Medulla oblongata (tissue), 1 donor: ENCODE measurements around the gene EIF4H.
"Not testable (repeated sequence)": the region's sequence is repeated elsewhere in the genome, so short reads cannot be mapped to it uniquely, and the experiment has no call there.

Experiments used
- DNase-seq: peaks from one replicate; pipeline ENCODE4 v3.0.0-alpha.2; 2015; ENCODE audit errors: extremely low spot score

The EIF4H gene

DNA sequence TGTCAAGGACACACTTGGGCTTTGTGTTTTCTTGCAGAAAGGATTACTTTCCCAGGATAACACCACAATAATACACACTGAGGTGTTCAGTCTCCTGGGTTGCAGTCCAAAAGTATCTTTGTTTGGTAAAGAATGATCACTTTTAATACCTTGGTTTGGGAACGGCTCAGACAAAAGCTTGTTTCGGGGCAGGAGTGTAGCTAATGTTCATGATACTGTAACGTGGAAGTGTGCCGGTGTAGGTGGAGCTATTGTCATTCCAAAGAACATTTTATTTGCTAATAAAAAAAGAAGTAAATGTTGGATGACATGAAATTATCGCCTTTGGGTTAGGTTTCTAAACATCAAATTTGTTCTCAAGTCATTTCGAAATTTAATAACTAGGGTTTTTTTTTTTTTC is 1.2 kb downstream of the EIF4H start:
- DNase-seq = no peak

DNA sequence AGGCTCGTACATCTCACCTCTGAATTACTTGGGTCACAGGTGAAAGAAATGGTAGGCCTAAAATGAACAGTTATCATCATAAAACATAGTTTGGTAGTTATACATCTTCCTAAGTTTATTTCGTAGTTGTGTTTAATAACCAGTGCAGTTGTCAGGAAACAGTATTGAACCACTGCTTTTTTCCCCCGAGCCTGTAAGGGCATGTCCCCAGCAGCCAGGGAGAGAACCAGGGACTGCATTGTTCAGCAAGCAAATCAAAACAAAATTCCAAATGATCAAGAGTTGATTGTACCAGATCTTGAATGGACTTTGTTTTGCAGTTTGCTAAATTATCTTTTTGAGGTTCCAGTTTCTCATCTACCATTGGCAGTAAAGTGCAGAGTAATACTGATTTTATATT is 2.4 kb downstream of the EIF4H start:
- DNase-seq = no peak

GRCh38 chr7:74178632-74179031 is 4.5 kb downstream of the EIF4H start:
- peak; percentile 56 for DNase-seq

- DNase-seq = no peak
Observed at GRCh38 chr7:74179935-74180604, 5.9 kb downstream of the EIF4H start.

DNA sequence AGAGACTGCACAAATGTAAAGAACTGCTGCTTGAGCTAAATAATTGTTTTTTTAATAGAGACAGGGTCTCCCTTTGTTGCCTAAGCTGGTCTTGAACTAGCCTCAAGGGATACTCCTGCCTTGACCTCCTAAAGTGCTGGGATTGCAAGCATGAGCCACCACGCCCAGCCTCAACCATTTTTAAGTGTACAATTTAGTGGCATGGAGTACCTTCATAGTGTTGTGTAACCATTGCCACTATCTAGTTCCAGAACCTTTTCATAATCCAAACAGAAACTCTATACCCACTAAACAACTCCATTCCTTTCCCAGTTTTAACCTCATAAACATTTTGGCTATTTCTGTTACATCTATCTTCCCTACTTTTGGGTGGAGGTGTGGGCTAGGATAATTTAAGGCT is 6.7 kb downstream of the EIF4H start:
- no peak for DNase-seq

- no peak for DNase-seq
Observed at GRCh38 chr7:74181821-74182220, 7.7 kb downstream of the EIF4H start.

- DNase-seq = no peak
Observed at GRCh38 chr7:74182453-74183090, 8.4 kb downstream of the EIF4H start.

DNA sequence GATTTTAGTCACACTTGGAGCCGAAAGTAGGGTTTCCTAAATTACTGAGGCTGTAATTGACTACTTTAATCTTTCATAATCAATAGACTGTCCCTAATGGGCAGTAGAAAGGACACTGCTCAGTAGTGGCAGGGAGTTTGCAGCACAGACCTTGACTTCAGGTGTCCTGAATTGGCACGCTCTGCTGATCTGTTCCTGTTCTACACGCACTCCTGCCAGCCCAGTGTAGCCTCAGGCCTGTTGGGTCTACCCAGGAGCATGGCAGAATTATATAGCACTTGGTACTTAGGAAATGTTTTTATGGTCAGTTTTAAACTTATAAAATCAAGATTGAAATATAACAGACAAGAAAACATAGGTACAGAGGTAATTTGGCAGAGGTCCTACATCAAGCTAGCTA is 9.0 kb downstream of the EIF4H start:
- no peak for DNase-seq

DNA sequence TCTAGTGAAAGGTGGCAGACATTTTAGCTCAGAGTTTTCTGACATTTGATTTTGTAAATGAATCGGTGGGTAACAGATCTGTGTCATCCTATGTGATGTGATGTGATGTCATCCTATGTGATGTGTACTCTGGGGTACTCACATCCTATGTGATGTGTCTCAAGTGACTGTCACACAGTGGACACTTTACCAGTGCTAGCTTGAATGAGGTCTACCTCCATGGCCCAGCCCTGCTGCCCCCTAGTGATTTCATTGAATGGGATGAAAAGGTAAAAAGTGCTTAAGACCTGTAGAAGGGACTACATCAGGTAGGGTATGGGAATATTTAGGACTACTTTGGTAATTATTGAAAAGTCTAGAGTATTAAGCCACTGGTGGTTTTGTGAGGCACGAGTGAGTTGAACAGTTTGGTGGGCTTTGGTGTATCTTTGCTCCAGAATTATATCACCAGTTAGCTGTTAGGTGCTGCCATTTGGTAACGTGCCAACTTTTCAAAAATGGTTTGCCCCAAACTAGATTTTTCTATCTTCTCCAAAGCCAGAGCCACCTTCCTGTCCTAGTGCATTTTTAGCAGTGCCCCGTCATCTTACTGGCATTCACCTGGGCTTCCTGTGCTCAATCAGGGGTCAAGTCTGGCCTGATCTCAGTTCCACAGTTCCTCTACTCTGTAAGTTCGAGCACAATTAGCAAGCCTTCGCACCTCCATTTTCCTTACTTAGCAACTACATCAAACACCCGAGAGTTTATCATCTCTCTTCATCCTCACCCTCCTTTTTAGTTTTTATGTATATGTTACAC is 9.7 kb downstream of the EIF4H start:
- DNase-seq = no peak

GRCh38 chr7:74185016-74185415 is 10.9 kb downstream of the EIF4H start:
- DNase-seq = no peak

GRCh38 chr7:74185636-74186035 is 11.5 kb downstream of the EIF4H start:
- DNase-seq = no peak

DNA sequence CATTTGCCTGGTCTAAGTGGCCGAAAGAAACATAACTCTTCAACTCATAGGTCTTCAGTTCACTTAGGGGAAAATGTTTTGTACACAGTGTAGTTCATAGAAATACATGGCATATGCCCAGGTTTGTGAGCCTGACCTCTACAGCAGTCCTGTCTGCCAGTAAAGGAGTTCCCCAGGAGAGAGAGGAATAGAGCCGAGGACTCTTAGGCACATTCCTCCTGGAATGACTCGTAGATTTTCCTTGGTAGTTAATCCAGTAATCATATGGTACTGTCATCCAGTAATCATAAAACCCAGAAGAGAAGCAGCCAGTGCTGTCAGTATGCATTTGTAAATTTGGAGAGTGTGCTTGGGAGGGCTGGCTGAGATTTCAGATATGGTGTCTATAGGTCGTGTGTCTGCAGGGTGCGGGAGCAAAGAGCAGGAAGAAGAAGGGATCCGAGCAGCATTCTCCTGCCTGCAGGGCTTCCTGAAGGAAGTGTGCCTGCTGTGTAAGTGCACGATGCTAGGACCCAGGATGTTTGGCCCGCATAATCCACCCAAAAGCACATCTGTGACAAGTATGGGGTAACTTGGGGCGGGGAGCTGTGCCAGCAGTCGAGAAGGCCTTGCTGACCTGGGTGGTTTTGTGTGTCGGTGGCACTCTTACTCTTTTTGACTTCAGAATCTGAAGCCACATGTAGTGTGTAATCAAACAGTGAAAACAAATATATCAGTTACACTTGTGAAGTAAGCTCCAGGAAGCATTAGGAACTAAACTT is 13.9 kb downstream of the EIF4H start:
- DNase-seq = no peak

DNA sequence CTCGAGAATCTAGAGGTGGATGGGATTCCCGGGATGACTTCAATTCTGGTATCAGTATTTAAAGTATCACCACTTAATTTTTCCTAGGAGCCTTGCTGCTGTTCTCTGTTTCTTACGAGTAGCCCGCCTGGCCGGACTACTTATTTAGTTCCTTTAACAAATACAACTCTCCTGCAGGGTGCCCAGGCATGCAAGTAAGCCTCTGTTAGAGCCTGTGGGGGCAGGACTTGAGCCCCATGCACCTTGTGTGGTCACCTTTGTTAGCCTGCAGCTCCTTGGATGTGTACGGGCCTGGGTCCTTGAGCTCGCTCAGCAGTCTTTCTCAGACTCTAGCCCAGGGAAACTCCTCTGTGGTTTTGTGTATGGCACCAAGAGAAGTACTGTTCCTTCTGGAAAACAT is 16.1 kb downstream of the EIF4H start:
- DNase-seq = no peak

- no peak for DNase-seq
Observed at GRCh38 chr7:74191231-74191630, 17.1 kb downstream of the EIF4H start.

DNA sequence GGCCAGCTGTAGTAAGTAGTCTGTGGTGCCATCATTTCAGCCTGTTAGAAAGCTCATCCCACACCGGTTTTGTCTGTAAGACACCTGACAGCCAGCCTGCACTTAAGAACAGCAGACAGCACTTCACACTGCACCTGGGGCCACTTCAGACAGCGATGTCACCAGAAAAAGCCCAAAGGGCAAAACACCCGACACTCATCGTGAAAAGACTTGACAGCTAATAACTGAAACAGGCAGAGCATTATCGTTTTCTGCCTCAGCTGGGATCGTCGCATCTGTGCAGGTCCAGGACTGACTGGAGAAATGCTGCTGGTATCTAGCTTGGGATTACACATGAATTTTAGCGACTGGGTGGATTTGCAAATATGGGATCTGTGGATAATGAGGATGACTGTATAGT is 18.9 kb downstream of the EIF4H start:
- DNase-seq = no peak

GRCh38 chr7:74193913-74194312 is 19.8 kb downstream of the EIF4H start:
- no peak for DNase-seq

DNA sequence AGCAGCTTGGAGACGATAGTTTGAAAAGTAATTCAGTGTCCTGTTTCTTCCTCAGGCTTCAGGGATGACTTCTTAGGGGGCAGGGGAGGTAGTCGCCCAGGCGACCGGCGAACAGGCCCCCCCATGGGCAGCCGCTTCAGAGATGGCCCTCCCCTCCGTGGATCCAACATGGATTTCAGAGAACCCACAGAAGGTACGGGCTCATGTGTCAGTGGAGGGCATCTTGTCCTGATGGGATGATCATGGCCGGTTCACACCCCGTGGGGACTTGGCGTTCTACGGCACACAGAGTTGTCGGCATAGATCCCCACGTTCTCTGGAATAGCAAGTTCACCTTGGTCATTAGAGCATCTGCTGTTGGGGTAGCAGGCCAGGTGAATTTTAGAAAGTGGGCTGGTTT is 20.5 kb downstream of the EIF4H start:
- no peak for DNase-seq

GRCh38 chr7:74195139-74195860 is 21.1 kb downstream of the EIF4H start:
- DNase-seq = not testable (repeated sequence)

DNA sequence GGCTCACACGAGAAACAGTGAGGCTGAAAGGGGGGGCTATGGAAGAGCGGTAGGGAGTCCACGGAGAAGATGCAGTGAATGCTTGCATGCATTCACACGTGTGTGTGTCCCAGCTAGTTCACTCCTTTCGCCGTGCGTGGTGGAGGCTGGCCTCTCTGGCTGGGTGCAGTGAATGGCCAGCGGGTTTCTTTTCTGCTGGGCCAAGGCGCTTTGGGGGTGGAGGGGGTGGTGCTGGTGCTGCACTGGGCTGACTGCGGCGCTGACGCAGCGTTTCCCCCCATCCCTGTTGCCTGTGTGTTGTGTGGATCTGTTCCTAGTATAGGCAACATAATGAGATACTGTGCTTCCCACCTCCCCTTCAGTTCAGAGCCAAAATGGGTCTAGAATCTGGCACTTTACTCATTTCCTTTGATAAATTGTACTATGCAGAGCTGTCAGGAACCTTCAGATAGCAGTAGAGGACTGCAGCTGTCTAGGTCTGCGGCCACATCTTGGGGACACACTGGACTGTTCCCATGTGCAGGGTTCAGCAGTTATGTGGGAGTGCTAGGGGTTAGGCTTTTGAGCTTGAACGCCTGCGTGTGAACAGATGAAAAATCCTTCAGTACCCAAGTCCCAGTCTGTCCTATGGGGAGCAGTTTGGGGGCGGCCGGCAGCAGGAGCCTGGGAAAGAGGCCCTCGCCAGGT is 22.0 kb downstream of the EIF4H start:
- not testable (repeated sequence) for DNase-seq

- DNase-seq = no peak
Observed at GRCh38 chr7:74197449-74198124, 23.4 kb downstream of the EIF4H start.
